HepG2 (cell line): ENCODE measurements around the gene TRAPPC10. TPM values are rescaled to one million over a fixed set of nuclear protein-coding genes. Genes with fewer than 3 reads are reported as not detected.
A peak's percentile ranks its signal among the peaks of the same experiment; 100 is the strongest.

Experiments used
- ARNT2 ChIP-seq: sonication (generic); formaldehyde crosslinking; IDR thresholded peaks from 2 replicates; pipeline ENCODE4 v1.8.0; 2022; ENCODE audit warnings: mild to moderate bottlenecking, low read depth, missing genetic modification reagents, moderate library complexity
- CREB3 ChIP-seq: sonication (generic); formaldehyde crosslinking; IDR thresholded peaks from 2 replicates; pipeline ENCODE4 v1.5.0; 2020; ENCODE audit warnings: missing genetic modification reagents
- CREBL2 ChIP-seq: sonication (generic); formaldehyde crosslinking; IDR thresholded peaks from 2 replicates; pipeline ENCODE4 v1.8.1; 2023; ENCODE audit warnings: missing genetic modification reagents, mild to moderate bottlenecking, borderline replicate concordance
- CTCF ChIP-seq: sonication (generic); formaldehyde crosslinking; IDR thresholded peaks from 2 replicates; pipeline ENCODE4 v1.5.0; 2020; ENCODE audit warnings: mild to moderate bottlenecking, missing genetic modification reagents, moderate library complexity
- ELK4 ChIP-seq: sonication (generic); formaldehyde crosslinking; IDR thresholded peaks from 2 replicates; pipeline ENCODE4 v1.9.0; 2021; ENCODE audit warnings: missing genetic modification reagents, borderline replicate concordance
- FOXA1 ChIP-seq, 2 experiments: fragments of 450-650 bp in 1 of 2; sonication (generic) in 1 of 2; formaldehyde crosslinking in 1 of 2; IDR thresholded peaks; 2 replicates each; pipeline versions ENCODE4 v1.4.0 to v1.6.1; 2016 to 2020; ENCODE audit warnings: missing genetic modification reagents in 1 of 2
- NBN ChIP-seq: fragments of 450-650 bp; conservative IDR thresholded peaks from 2 replicates; pipeline ENCODE4 v1.6.1; 2017
- NR2F1 ChIP-seq, 2 experiments: fragments of 450-650 bp in 1 of 2; formaldehyde crosslinking in 1 of 2; IDR thresholded peaks; 2 replicates each; pipeline versions ENCODE4 v1.5.0 to v1.6.1; 2016 to 2020; ENCODE audit warnings: mild to moderate bottlenecking in 1 of 2, missing compliant biosample characterization in 1 of 2, missing genetic modification reagents in 1 of 2, moderate library complexity in 1 of 2
- ONECUT2 ChIP-seq: sonication (generic); formaldehyde crosslinking; IDR thresholded peaks from 2 replicates; pipeline ENCODE4 v1.4.0; 2020; ENCODE audit warnings: missing genetic modification reagents
- RBM22 ChIP-seq: fragments of 200-400 bp; formaldehyde crosslinking; optimal IDR thresholded peaks from 2 replicates; pipeline ENCODE3; 2017; ENCODE audit warnings: mild to moderate bottlenecking, low read length, moderate library complexity
- RXRA ChIP-seq: sonication (generic); formaldehyde crosslinking; IDR thresholded peaks from 2 replicates; pipeline ENCODE4 v1.5.1; 2020; ENCODE audit warnings: missing genetic modification reagents
- SAFB2 ChIP-seq: sonication (generic); formaldehyde crosslinking; IDR thresholded peaks from 2 replicates; pipeline ENCODE4 v1.5.1; 2020; ENCODE audit warnings: missing genetic modification reagents, low read depth, mild to moderate bottlenecking, borderline replicate concordance
- SIN3A ChIP-seq: IDR thresholded peaks from 2 replicates; pipeline ENCODE4 v1.6.1; 2011; ENCODE audit warnings: low read depth, mild to moderate bottlenecking, control low read depth, low read length, borderline replicate concordance
- UBTF ChIP-seq: sonication (generic); formaldehyde crosslinking; IDR thresholded peaks from 2 replicates; pipeline ENCODE4 v1.4.0; 2020; ENCODE audit warnings: mild to moderate bottlenecking, missing genetic modification reagents
- ZKSCAN5 ChIP-seq: sonication (generic); formaldehyde crosslinking; IDR thresholded peaks from 2 replicates; pipeline ENCODE4 v1.5.1; 2020; ENCODE audit warnings: mild to moderate bottlenecking, missing genetic modification reagents
- ZNF292 ChIP-seq: sonication (generic); formaldehyde crosslinking; IDR thresholded peaks from 2 replicates; pipeline ENCODE4 v1.8.1; 2022; ENCODE audit warnings: mild to moderate bottlenecking, low read depth, missing genetic modification reagents, borderline replicate concordance
- ZNF431 ChIP-seq: sonication (generic); formaldehyde crosslinking; IDR thresholded peaks from 2 replicates; pipeline ENCODE4 v1.9.0; 2022; ENCODE audit warnings: missing genetic modification reagents, low read depth, mild to moderate bottlenecking, borderline replicate concordance
- ZNF484 ChIP-seq: sonication (generic); formaldehyde crosslinking; IDR thresholded peaks from 2 replicates; pipeline ENCODE4 v1.5.1; 2020; ENCODE audit warnings: mild to moderate bottlenecking, low read depth, missing genetic modification reagents, borderline replicate concordance
- ZNF547 ChIP-seq: sonication (generic); formaldehyde crosslinking; IDR thresholded peaks from 2 replicates; pipeline ENCODE4 v1.5.1; 2020; ENCODE audit warnings: mild to moderate bottlenecking, missing genetic modification reagents
- ZNF563 ChIP-seq: sonication (generic); formaldehyde crosslinking; IDR thresholded peaks from 2 replicates; pipeline ENCODE4 v1.8.0; 2022; ENCODE audit warnings: mild to moderate bottlenecking, moderate library complexity, missing genetic modification reagents
- ZZZ3 ChIP-seq: sonication (generic); formaldehyde crosslinking; IDR thresholded peaks from 2 replicates; pipeline ENCODE4 v1.4.0; 2020; ENCODE audit warnings: missing genetic modification reagents, mild to moderate bottlenecking, borderline replicate concordance
- polyA plus RNA-seq, 8 experiments: library from polyadenylated mRNA; depleted of rRNA in 3 of 8; stranded (reverse) in 7 of 8; unstranded in 1 of 8; fragments of >200 nt; fragmentation: Illumina TruSeq in 4 of 8; extraction: Trizol in 4 of 8; gene quantifications; 2 replicates each; pipeline versions ENCODE4 v1.2.1 to v1.2.3, GENCODE V29; 2011 to 2016; ENCODE audit warnings: low read depth in 4 of 8, missing spikeins in 1 of 8, mixed read lengths in 1 of 8; ENCODE audit not compliant: insufficient read depth in 1 of 8
- total RNA-seq, 5 experiments: library from RNA; depleted of rRNA; stranded (reverse); fragments of >200 nt; fragmentation: Illumina TruSeq; extraction: Trizol; gene quantifications; 2 replicates each; pipeline ENCODE4 v1.2.3, GENCODE V29; 2016; ENCODE audit warnings: low read depth in 1 of 5

The TRAPPC10 gene
- total and polyA plus RNA-seq, 2 of the 13 experiments (the other 11 are each of a cell fraction or from before 2014, with no cell fraction given), result 10.6 to 16.5 TPM

- TF ChIP-seq ZNF484 (CRISPR knock-in tag) (no peak), ELK4 (CRISPR knock-in tag) (no peak), RXRA (CRISPR knock-in tag) (peak; percentile 63; the same call in 1 of the 2 replicates), SIN3A (no peak), CREB3 (CRISPR knock-in tag) (no peak), CTCF (CRISPR knock-in tag) (peak; percentile 37), ZZZ3 (no peak), RBM22 (no peak), ZNF563 (CRISPR knock-in tag) (no peak), ONECUT2 (CRISPR knock-in tag) (no peak), NR2F1 (CRISPR knock-in tag; IDR thresholded peaks at IDR 0.05) (peak in 1 of 2 experiments; percentile 27; a peak in 1 of 4 replicates), ZKSCAN5 (peak; percentile 71; the same call in 1 of the 2 replicates), ZNF431 (no peak), ZNF292 (CRISPR knock-in tag) (peak; percentile 87; the same call in 1 of the 2 replicates), FOXA1 (IDR thresholded peaks at IDR 0.05) (no peak), FOXA1 (CRISPR knock-in tag; IDR thresholded peaks at IDR 0.05) (peak; percentile 43; the same call in 1 of the 2 replicates), SAFB2 (no peak), ARNT2 (no peak), CREBL2 (CRISPR knock-in tag) (no peak), ZNF547 (CRISPR knock-in tag) (no peak), UBTF (peak; percentile 62), NBN (no peak)
- TF ChIP-seq, all 625 proteins: peak for 39
These were observed 1.7 kb upstream of the TRAPPC10 start (continued) for GRCh38 chr21:44010429-44010828.
